ENCODE data around the gene ACKR3.

Gene ACKR3

DNA sequence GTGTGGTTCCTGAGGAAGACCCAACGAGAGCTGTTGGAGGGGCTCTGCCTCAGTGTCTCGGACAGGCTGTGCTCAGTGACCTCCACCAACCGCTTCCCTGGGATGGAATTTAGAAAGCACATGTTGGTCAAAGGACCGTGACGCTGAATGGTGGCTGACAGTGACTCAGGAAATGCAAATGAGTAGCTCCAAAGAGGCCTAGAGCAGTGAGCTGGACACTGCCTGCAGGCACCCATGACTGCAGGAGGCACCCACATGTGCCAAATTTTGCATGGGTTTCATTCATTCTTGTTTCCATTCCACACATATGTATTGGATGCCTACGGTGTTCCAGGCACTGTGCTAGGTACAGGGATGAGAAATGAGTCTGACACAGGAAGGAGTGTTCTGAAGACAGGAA, 46.4 kb downstream of the ACKR3 start:
- no peak for FAIRE-seq

DNA sequence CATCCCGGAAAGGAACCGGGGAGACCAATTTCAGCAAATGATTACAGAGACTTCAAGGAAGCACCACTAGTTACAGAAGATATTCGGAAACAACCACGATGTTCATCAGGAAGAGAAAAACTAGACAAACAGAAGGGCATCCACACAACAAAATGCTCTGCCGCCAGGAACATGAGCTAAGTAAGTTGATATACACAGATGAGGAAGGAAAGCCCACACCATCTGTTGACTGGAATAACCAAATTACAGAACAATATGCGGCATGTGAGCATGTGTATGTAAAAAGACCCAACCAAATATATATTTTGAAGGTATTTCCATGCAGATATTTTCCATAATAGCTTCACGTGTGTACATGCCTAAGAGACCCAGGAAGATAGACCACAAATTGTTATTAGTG, 47.0 kb downstream of the ACKR3 start:
- FAIRE-seq = no peak

GRCh38 chr2:236617221-236617737, 47.7 kb downstream of the ACKR3 start:
- no peak for FAIRE-seq

- no peak for FAIRE-seq
Measured at GRCh38 chr2:236617796-236618195, 48.2 kb downstream of the ACKR3 start.

- FAIRE-seq = no peak
Measured at GRCh38 chr2:236618370-236618769, 48.7 kb downstream of the ACKR3 start.

DNA sequence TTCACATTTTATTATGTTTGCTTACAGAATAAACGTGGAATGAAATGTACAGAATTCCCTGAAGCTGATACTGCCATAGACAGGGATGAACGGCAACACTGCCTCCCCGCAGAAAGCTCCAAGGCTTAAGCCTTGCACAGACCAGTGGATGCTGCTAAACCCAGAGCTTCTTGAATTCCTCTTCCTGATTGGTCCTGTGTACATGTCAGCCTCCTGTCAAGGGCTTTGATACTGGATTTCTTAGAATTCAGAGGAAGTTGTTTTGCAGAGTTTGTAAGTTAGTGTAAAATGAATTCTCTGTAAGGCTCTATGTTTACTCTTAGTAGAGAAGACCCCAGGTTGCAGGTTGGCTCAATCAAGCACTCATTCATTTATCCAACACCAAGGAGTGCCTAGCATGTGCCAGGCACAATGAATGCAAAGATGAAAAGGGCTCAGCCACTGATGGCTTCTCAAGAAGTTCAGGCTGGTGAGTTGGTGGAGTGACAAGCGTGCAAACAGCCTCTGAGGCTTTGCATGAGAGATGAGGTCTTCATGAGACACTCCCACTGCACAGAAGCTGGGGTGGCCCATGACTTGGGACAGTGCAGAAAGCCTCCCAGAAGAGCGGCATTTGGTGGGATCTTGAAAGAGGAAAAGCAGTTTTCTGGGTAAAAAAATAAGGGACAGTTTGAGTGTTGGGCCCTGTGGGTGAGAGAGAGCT, 50.4 kb downstream of the ACKR3 start:
- FAIRE-seq = no peak

DNA sequence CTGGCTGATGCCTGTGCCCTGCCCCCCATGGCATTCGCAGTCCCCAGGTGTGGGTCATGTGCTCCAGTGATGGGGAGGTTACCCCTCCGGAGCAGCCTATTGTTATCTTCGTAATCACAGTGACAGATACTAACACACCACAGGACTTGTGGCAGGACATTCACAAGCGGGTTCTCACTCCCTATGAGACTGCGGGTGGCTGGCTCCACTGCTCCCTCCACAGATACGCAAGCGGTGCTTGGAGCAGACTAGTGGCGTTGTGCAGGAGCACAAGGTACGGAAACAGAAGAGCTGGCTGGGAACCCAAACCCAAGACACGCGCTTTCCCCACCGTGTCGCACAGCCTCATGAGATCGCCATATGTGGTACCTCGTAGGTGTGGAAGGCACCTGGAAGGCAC, 52.2 kb downstream of the ACKR3 start:
- FAIRE-seq = no peak

DNA sequence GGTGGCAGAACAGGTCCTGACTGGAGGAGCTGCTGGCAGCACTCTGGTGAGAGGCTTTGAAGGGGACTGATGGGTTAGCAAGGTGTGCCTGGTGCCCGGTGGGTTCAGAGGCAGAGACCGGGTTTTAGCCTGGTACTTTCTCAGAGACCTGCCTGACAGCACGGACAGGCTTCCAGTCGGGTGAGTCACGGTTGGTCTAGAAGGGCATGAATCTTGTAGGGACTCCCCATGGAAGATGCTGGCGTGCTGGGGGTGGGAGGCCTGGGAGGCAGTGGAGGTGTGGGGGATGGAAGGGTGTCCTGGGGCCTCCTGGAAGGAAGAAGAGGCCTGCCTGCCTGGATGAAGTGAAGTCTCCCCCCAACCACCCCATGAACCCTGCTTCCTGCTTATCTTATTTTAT, 52.6 kb downstream of the ACKR3 start:
- no peak for FAIRE-seq

DNA sequence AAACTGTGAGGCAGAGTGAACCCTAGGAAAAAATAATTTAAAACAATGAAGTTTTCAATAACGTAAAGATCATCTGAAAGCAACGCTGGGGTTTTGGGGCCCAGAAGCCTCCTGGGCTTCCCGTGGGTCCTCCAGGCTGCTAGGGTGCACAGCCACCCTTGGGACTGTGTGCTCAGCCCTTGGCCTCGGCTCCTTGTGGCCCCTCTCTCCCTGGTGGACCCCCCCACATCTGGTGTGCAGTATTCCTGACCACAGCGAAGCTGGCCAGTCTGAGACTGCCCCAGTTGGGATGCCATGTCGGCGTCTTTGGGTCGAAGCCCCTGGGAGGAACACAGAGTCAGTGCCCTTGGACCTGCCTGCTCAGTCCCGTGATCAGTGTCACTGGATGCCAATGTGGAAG, 53.0 kb downstream of the ACKR3 start:
- no peak for FAIRE-seq

GRCh38 chr2:236623816-236624215, 54.2 kb downstream of the ACKR3 start:
- no peak for FAIRE-seq

DNA sequence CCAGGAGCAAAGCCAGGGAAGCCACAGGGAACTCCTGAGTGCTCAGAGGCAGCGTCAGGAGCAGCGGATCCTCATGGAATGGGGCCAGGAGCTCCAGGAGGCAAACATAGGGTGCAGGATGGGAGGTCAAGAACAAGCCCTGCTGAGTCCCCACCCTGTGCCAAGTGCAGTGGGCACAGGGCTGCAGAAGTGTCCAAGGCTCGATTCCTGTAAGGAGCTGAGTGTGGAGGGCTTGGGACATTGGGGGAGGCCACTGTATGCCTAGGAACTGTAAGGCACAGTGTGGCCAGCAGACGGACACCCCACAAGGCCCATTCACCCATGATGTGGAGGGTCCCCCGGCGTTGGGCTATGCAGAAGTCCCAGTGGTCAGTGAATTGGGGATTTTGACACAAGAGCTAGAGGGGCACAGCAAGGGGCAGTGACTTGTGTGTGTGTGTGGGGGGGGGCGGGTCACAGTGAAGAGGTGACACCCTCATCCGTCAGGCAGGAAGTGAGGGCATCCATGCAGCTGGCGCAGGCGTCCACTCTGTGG, 55.6 kb downstream of the ACKR3 start:
- no peak for FAIRE-seq

DNA sequence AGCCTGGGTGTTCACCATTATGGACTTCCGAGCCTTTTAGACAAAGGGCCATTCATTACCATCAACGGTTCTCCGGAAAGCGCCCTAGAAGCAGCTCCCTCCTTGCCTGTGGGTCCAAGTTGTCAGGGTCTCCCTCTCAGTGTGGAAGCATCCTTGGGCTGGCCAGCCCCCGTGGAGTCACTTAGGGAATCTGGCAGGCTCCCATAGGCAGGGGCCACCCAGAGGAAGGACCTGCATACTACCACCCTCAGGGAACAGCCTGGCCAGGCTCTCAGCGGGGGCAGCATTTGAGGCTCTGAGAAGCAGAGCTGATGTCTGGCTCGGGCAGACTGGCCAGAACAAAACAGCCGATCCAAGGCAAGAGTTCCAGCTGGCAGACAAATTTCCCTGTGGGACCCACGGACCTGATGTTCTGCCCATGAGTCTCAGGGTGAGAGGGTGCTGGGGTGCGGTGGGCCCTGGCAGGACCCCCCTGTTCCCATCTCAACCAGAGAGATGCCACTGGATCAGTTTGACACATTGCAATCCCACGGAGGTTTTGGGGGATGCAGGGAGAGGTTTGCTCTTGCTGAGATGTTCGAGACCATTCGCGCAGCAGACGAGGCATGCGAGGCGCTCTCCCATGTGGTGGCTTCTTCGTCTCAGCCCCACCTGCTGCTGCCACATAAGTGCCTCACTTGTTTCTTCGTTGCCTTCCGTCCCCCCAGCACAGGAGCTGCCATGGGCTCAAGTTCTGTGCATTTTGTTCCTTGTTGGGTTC, 56.9 kb downstream of the ACKR3 start:
- FAIRE-seq = no peak

GRCh38 chr2:236627193-236627592, 57.6 kb downstream of the ACKR3 start:
- FAIRE-seq = no peak

DNA sequence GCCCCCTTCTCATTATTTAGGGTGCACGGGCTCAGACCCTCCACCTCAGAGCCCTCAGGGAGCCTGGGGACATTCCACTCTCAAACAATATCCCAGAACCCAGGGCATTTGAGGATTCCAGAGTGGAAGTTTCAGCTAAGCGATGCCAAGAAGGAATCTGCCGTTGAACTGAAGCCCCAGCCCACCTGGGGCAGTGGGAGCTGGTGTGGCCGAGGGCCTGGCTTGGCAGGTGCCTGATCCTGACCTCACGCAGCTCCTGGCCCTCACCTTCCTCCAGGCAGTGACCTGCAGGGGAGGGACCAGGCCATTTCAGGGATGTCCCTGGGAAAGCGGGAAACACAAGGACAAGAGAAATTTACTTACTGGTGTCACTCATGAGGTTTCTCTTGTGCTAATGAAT, 58.2 kb downstream of the ACKR3 start:
- FAIRE-seq = no peak

DNA sequence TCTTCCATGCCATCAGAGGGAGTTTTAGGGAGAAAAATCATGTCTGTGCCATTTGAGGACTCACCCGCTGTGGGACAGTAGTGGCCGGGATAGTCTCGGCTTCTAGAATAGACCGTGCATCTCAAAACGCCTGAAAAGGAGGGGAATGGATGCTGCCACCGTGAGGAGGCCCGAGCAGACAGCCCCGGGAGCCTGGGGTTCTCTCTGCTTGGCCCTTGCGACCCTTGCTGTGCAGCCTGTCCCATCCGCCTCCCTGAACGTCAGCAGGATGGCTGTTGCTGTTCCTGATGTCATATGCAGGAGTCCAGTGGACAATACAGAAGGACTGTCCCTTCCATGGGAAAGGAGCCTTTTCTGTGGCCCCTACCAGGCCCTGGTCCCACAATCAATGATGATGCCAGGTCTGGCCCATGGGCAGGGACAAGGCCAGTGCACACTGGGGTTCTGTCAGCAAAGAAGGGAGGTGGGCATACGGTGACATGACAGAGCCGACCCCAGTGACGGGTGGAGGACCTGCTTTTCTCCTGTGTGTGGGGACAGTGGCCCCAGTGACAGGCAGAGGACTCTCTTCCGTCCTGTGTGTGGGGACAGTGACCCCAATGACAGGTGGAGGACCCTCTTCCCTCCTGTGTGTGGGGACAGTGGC, 58.8 kb downstream of the ACKR3 start:
- no peak for FAIRE-seq

DNA sequence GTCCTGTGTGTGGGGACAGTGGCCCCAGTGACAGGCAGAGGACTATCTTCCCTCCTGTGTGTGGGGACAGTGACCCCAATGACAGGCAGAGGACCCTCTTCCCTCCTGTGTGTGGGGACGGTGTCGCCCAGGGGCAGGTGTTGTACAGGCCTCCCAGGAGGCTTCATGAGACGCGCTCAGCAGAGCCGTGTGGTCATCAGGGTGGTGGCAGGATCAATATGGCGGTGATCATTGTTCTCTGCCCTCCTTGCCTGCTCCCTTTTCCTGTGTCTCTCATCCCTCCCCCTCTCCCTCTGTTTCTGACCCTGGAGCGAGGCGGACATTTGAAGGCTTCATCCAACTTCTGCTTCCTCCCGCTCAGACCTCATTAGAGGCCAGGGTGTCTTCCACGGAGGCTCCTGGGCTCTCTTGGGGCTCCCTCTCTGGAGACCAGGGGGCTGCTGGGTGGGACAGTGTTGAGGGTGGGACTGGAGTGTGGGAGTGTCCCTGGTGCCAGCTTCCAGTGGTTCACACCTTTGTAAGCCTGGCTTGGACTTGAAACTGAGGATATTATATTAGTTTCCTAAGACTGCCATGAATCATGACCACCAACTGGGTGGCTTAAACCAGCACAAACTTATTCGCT, 59.5 kb downstream of the ACKR3 start:
- FAIRE-seq = no peak

DNA sequence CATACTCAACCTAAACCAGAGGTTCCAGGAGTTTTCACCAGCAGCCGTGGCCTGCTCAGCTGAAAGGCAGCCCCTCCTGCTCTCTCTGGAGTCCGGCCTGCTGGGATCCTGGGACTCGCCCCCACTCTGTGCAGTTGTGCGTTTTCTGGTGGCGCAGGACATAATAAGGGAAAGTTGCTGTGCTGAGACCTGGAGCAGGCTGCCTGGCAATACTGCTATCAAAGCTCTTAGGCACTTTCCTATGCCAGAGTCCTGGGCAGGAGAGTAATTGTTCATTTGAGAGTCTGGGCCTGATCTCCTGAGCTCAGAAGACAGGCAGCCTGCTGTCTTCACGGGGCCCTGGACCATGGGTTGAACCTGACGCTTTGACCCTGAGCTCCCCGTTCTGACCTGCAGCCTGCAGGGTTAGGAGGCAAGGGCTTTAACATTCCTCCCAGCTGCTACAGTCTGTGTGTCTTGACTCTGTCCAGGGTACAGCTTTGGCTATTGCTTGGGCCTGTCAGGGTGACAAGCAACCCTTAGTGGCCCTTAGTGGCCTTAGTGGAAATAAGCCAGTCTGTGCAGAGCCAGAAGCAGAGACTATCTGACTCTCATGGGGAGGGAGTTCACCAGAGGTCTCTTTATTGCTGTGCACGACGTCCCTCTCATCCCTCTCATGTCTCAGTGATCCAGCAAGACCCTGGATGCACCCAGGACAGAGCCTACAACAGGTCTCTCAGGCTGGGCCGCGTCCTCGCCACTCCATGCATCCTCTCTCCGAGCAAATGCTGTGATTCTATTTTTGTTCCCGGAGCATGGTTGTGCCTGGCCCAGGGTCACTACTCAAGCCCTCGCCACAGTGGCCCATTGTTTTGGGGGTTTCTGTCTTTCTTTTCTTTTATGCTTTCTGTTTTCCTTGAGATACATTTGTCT, 60.6 kb downstream of the ACKR3 start:
- FAIRE-seq = no peak

- no peak for FAIRE-seq
Measured at GRCh38 chr2:236631281-236631855, 61.7 kb downstream of the ACKR3 start.

DNA sequence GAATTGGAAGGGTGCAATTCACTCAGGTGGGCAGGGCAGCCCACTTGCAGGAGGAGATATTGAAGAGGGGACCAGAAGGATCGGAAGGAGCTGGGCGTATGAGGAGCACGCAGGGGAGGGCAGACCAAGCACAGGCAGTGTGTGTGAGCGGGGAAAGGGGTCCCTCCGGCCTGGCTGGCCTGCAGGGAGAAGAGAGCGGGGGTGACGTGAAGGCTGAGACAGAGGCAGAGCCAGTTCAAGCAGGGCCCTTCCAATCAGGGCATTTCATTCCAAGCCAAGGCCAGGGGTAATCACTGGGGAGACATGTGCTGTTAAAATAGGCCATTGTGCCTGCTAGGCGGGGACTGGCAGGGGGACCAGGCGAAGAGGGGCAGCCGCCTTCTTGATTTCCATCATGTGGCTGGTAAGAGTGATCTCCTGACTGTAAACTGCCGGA, 62.2 kb downstream of the ACKR3 start:
- FAIRE-seq = no peak

All from A204.1 (cell line).